ENCODE results near the gene LRCH1. TPM values are rescaled to one million over a fixed set of nuclear protein-coding genes. Genes with fewer than 3 reads are reported as not detected.

Gene LRCH1
- total and polyA plus RNA-seq, 2 experiments from 2014 or later = 3.9 to 9.2 TPM

DNA sequence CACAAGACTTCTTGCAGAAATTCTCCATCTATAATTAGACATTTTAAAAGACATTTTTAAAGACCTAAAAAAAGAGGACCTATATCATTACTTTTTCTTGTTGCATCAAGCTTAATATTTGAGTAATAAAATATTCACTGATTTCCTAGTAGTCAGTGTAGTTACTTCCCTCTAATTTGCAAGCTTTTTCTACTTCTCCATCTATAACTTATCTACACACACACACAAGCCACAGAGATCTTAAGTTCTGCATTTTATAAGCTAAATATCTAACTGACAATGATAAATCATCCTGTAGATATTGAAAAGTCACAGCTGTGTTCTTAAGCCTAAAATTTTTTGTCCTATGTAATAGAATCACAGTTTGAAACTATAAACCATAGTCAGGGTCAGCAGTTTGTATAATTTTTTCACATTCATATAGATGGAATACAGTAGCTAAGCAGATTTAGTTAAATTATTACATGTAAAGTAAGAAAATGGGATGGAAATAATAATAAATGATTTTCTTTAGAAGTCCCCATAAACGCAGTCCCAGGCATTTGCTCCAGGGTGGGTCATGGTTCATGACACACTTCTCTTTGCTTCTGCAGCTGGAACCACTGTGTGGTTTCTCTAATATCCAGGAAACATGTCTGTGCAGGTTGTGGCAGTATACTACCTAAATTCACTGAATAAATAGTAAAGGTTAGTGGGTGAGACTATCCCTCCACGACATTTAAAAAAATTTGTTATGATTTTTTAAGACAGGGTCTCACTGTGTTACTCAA, 183.8 kb downstream of the LRCH1 start:
- Histone ChIP-seq H3K79me2 (replicated peaks; ENCODE audit: insufficient read depth) (no peaks in the 10 kb centered on the region), H3K36me3 (ENCODE audit: insufficient read depth) (0 out of 2 replicates have a peak, but pooled peaks cover 3% of the 10 kb centered on the region), H2AFZ (no peak overlapping the region), H3K9me2 (ENCODE audit: insufficient read depth) (no peaks in the 10 kb centered on the region), H3F3A (replicated peaks; ENCODE audit: low read depth) (no peaks in the 10 kb centered on the region), H3K4me1 (ENCODE audit: insufficient read depth) (peaks cover 5% of the 10 kb centered on the region), H3K27ac (ENCODE audit: low read depth) (no peak overlapping the region), H3K4me2 (no peak overlapping the region), H4K20me1 (replicated peaks; ENCODE audit: insufficient read depth) (no peaks in the 10 kb centered on the region), H3K27me3 (ENCODE audit: insufficient read depth) (no peaks in the 10 kb centered on the region), H3K4me3 (no peak overlapping the region)
- H3K9me3 Mint-ChIP-seq = no peaks in the 10 kb centered on the region
- DNase-seq (ENCODE audit: low spot score) (no peak), ATAC-seq (no peak)
- no peak overlapping the region for H3K4me3 Mint-ChIP-seq
- H3K4me1 Mint-ChIP-seq = peaks cover 6% of the 10 kb centered on the region
- TF ChIP-seq EZH2 (IDR thresholded peaks at IDR 0.05; ENCODE audit: low read depth, unreplicated experiment) = no peak
- TF ChIP-seq ZNF114 (CRISPR knock-in tag; IDR thresholded peaks at IDR 0.05) = no peak
- no peak for TF ChIP-seq ZNF331 (CRISPR knock-in tag; IDR thresholded peaks at IDR 0.05; ENCODE audit: low read depth)
- TF ChIP-seq ETS1 (IDR thresholded peaks at IDR 0.05) = no peak
- no peak for TF ChIP-seq POLR2AphosphoS5 (IDR thresholded peaks at IDR 0.05; ENCODE audit: low read depth)
- no peak for TF ChIP-seq CREB1 (CRISPR knock-in tag; IDR thresholded peaks at IDR 0.05; ENCODE audit: low read depth)
- no peak for TF ChIP-seq NANOG (IDR thresholded peaks at IDR 0.05; ENCODE audit: borderline replicate concordance)
- TF ChIP-seq REST (IDR thresholded peaks at IDR 0.05; ENCODE audit: unreplicated experiment) = no peak
- H3K36me3 Mint-ChIP-seq (ENCODE audit: low read depth) = peaks cover 2% of the 10 kb centered on the region; the same call in 1 of the 3 replicates
- H3K27me3 Mint-ChIP-seq (ENCODE audit: insufficient read depth, low read depth, poor library complexity) = no peaks in the 10 kb centered on the region
- H3K27ac Mint-ChIP-seq = no peak overlapping the region

GRCh38 chr13:46738055-46738454, 185.1 kb downstream of the LRCH1 start:
- peaks cover 10% of the 10 kb centered on the region for H3K4me1 Mint-ChIP-seq
- no peak overlapping the region for H2AFZ ChIP-seq
- H3K27ac Mint-ChIP-seq = no peak overlapping the region
- no peaks in the 10 kb centered on the region for H3K9me3 Mint-ChIP-seq
- TF ChIP-seq STAT1 (IDR thresholded peaks at IDR 0.05; ENCODE audit: unreplicated experiment) = no peak
- no peak for TF ChIP-seq CREB1 (CRISPR knock-in tag; IDR thresholded peaks at IDR 0.05; ENCODE audit: low read depth)
- no peak for TF ChIP-seq ZNF114 (CRISPR knock-in tag; IDR thresholded peaks at IDR 0.05)
- no peak for TF ChIP-seq EZH2phosphoT487 (IDR thresholded peaks at IDR 0.05; ENCODE audit: unreplicated experiment)
- TF ChIP-seq NANOG (IDR thresholded peaks at IDR 0.05; ENCODE audit: borderline replicate concordance) = no peak
- no peaks in the 10 kb centered on the region for H3K79me2 ChIP-seq (replicated peaks; ENCODE audit: insufficient read depth)
- no peak overlapping the region for H3K4me2 ChIP-seq
- peaks cover 16% of the 10 kb centered on the region for H3K4me1 ChIP-seq (ENCODE audit: insufficient read depth)
- DNase-seq (ENCODE audit: low spot score) (no peak), ATAC-seq (no peak)
- H3K27ac ChIP-seq (ENCODE audit: low read depth) = no peak overlapping the region
- H3K9me2 ChIP-seq (ENCODE audit: insufficient read depth) = no peaks in the 10 kb centered on the region
- H3K4me3 ChIP-seq = no peak overlapping the region
- H3K27me3 Mint-ChIP-seq (ENCODE audit: insufficient read depth, low read depth, poor library complexity) = no peaks in the 10 kb centered on the region
- 0 out of 2 replicates have a peak, but pooled peaks cover 1% of the 10 kb centered on the region for H3K36me3 ChIP-seq (ENCODE audit: insufficient read depth)
- no peaks in the 10 kb centered on the region for H3F3A ChIP-seq (replicated peaks; ENCODE audit: low read depth)
- H3K27me3 ChIP-seq (ENCODE audit: insufficient read depth) = no peaks in the 10 kb centered on the region
- H4K20me1 ChIP-seq (replicated peaks; ENCODE audit: insufficient read depth) = no peaks in the 10 kb centered on the region
- no peak overlapping the region for H3K4me3 Mint-ChIP-seq
- peaks cover 2% of the 10 kb centered on the region; the same call in 1 of the 3 replicates for H3K36me3 Mint-ChIP-seq (ENCODE audit: low read depth)
